ENCODE measurements around the gene UBA7. TPM values are rescaled to one million over a fixed set of nuclear protein-coding genes. Genes with fewer than 3 reads are reported as not detected.

UBA7 gene
- total RNA-seq, 1 donor from 2014 or later: 0.47 TPM

DNA sequence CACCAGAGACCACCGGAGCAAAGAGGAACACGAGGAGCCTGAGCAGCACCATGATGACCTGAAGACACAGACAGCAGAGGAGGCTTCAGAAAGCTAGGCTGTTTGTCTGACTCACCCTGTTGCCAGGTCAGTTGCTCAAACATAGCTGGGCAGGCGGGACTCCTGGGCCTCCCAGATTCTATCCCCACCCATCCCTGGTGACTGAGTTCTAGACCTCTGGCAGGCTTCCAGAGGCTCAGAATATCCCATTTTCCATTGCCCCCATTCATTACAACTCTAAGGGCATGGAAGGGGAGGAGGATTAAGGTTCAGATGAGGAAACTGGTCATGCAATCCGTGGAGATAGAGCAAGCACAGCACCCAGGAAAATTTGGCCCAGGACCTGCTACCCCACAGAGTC lies 14.0 kb downstream of the UBA7 start, which contains the start of gene CDHR4:
Gene CDHR4, minus strand, starts transcription at position 113 of the 400 bp plus-strand sequence. Its CDS starts 61 bp downstream, at position 52.
- peaks cover 28% of the 10 kb centered on the region for H3K27me3 Mint-ChIP-seq (ENCODE audit: insufficient read depth, low read depth)

DNA sequence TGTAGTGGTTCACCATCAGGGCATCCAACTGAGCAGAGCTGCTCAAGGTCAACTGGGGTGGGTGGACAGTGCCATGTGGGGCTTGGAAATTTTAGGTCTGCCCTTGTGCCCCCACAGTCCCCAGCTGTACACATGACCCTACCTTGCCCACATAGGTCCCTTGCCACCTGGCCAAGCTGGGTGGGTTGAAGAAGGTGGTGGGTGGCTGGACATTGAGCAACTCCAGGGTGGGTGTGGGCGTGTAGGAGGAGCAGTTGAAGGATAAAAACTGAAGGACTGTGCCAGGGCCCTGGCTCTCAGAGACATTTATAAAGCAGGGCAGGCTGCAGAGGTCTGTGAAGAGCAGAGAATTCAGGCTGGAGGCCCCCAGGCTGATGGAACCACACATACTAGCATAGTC lies 14.6 kb downstream of the UBA7 start:
- Histone ChIP-seq H3K79me2 (ENCODE audit: low read depth) (no peaks in the 10 kb centered on the region), H3K9me3 (ENCODE audit: low read depth) (no peaks in the 10 kb centered on the region), H4K20me1 (ENCODE audit: low read depth) (peaks cover 3% of the 10 kb centered on the region), H3K4me2 (no peak overlapping the region), H3K4me3 (no peak overlapping the region), H2AFZ (replicated peaks) (no peak overlapping the region), H3K36me3 (no peaks in the 10 kb centered on the region), H3K27ac (no peak overlapping the region), H3K9ac (no peak overlapping the region), H3K4me1 (peaks cover 8% of the 10 kb centered on the region), H3F3A (ENCODE audit: low read depth) (peaks cover 18% of the 10 kb centered on the region), H3K27me3 (peaks cover 26% of the 10 kb centered on the region)
- Mint-ChIP-seq H3K27me3 (ENCODE audit: insufficient read depth, low read depth) (peaks cover 29% of the 10 kb centered on the region), H3K4me1 (peaks cover 3% of the 10 kb centered on the region), H3K4me3 (no peak overlapping the region), H3K36me3 (no peaks in the 10 kb centered on the region), H3K9me3 (no peaks in the 10 kb centered on the region), H3K27ac (no peak overlapping the region)
- no peak for DNase-seq (ENCODE audit: low spot score)
- no peak for TF ChIP-seq CTCF (IDR thresholded peaks at IDR 0.05)
- TF ChIP-seq EZH2phosphoT487 (IDR thresholded peaks at IDR 0.05): no peak
- no peak for TF ChIP-seq EZH2 (IDR thresholded peaks at IDR 0.05)

More for the DNA sequence above, 14.0 kb downstream of the UBA7 start, which contains the start of gene CDHR4:
- Histone ChIP-seq H3K4me1 (peaks cover 8% of the 10 kb centered on the region), H3K79me2 (ENCODE audit: low read depth) (no peaks in the 10 kb centered on the region), H3K36me3 (no peaks in the 10 kb centered on the region), H3K4me3 (no peak within 1 kb of the TSS), H3F3A (ENCODE audit: low read depth) (peaks cover 18% of the 10 kb centered on the region), H3K4me2 (no peak within 1 kb of the TSS), H3K9me3 (ENCODE audit: low read depth) (no peaks in the 10 kb centered on the region), H3K9ac (no peak within 1 kb of the TSS), H4K20me1 (ENCODE audit: low read depth) (peaks cover 3% of the 10 kb centered on the region), H3K27me3 (peaks cover 33% of the 10 kb centered on the region), H2AFZ (replicated peaks) (no peak within 1 kb of the TSS), H3K27ac (no peak within 1 kb of the TSS)
- no peak within 1 kb of the TSS for H3K4me3 Mint-ChIP-seq
- no peak for DNase-seq (ENCODE audit: low spot score)
- peaks cover 4% of the 10 kb centered on the region for H3K4me1 Mint-ChIP-seq
- TF ChIP-seq EZH2 (IDR thresholded peaks at IDR 0.05) (no peak), EZH2phosphoT487 (IDR thresholded peaks at IDR 0.05) (no peak), CTCF (IDR thresholded peaks at IDR 0.05) (no peak)
- H3K27ac Mint-ChIP-seq: no peak within 1 kb of the TSS
- no peaks in the 10 kb centered on the region for H3K36me3 Mint-ChIP-seq
- no peaks in the 10 kb centered on the region for H3K9me3 Mint-ChIP-seq

GRCh38 chr3:49794926-49795905 lies 18.5 kb downstream of the UBA7 start:
- no peaks in the 10 kb centered on the region for H3K9me3 Mint-ChIP-seq
- TF ChIP-seq CTCF (IDR thresholded peaks at IDR 0.05) (no peak), EZH2phosphoT487 (IDR thresholded peaks at IDR 0.05) (no peak), EZH2 (IDR thresholded peaks at IDR 0.05) (no peak)
- DNase-seq (ENCODE audit: low spot score): no peak

More at GRCh38 chr3:49794926-49795905, 18.5 kb downstream of the UBA7 start:
- H3K9ac ChIP-seq: no peak overlapping the region
- no peaks in the 10 kb centered on the region for H4K20me1 ChIP-seq (ENCODE audit: low read depth)
- no peaks in the 10 kb centered on the region for H3F3A ChIP-seq (ENCODE audit: low read depth)
- H3K79me2 ChIP-seq (ENCODE audit: low read depth): no peaks in the 10 kb centered on the region
- H3K4me3 Mint-ChIP-seq: no peak overlapping the region
- H3K4me1 Mint-ChIP-seq: peaks cover 9% of the 10 kb centered on the region
- H3K27me3 ChIP-seq: no peaks in the 10 kb centered on the region
- no peak overlapping the region for H3K4me3 ChIP-seq
- no peak overlapping the region for H3K27ac ChIP-seq
- peaks cover 14% of the 10 kb centered on the region for H3K27me3 Mint-ChIP-seq (ENCODE audit: insufficient read depth, low read depth)
- H3K36me3 ChIP-seq: no peaks in the 10 kb centered on the region
- no peaks in the 10 kb centered on the region for H3K36me3 Mint-ChIP-seq
- no peak overlapping the region for H2AFZ ChIP-seq (replicated peaks)
- no peak overlapping the region for H3K27ac Mint-ChIP-seq
- no peak overlapping the region for H3K4me2 ChIP-seq
- H3K4me1 ChIP-seq: no peaks in the 10 kb centered on the region
- no peaks in the 10 kb centered on the region for H3K9me3 ChIP-seq (ENCODE audit: low read depth)

Data from neural progenitor cell (in vitro differentiated cells).